ENCODE measurements around the gene LBHD1. TPM values are rescaled to one million over a fixed set of nuclear protein-coding genes. Genes with fewer than 3 reads are reported as not detected.
"Not testable (repeated sequence)": the region's sequence is repeated elsewhere in the genome, so short reads cannot be mapped to it uniquely, and the experiment has no call there.

LBHD1 gene
- total and polyA plus RNA-seq, 2 donors: 4.0 to 14.0 TPM

DNA sequence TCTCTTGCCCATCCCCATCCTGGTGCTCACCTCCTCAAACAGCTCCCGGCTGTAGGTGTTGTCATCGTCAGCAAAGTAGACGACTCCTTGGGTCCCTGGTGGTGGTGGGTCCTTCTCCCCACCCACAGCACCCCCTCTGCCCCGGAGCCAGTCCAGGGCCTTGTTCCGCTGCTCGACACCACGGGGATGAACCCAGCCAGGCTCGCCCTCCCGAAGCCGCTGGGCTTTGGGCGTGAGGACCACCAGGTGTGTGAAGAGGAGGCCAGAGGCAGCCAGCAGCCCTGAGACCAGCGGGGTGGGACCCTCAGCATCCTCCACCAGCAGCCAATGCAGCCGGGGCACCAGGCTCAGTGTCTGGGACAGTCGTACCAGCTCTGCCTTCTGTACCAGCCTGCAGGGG is 55.1 kb downstream of the LBHD1 start:
- not testable (repeated sequence) for H3K27me3 ChIP-seq (ENCODE audit: control insufficient read depth in 2 of 2, insufficient read depth in 1 of 2, low read length in 1 of 2); H3K9me3 ChIP-seq (ENCODE audit: control insufficient read depth in 2 of 2, insufficient read depth in 1 of 2, low read length in 1 of 2); H3K27ac ChIP-seq (ENCODE audit: low read depth in 1 of 2, low read length in 1 of 2); DNase-seq (ENCODE audit: low read depth in 6 of 9, low spot score in 9 of 9); H3K4me3 ChIP-seq (ENCODE audit: low read length in 2 of 2)
- Histone ChIP-seq H3K36me3 (ENCODE audit: control insufficient read depth in 2 of 2, insufficient read depth in 2 of 2, low read length in 1 of 2) (peaks cover 26 to 30% of the 10 kb centered on the region in 2 donors), H3K4me1 (ENCODE audit: control insufficient read depth in 2 of 2, insufficient read depth in 2 of 2, low read length in 2 of 2) (peaks cover 11 to 17% of the 10 kb centered on the region in 2 donors)
- 98% methylated on average over 14 of the region's 14 CpGs for WGBS

DNA sequence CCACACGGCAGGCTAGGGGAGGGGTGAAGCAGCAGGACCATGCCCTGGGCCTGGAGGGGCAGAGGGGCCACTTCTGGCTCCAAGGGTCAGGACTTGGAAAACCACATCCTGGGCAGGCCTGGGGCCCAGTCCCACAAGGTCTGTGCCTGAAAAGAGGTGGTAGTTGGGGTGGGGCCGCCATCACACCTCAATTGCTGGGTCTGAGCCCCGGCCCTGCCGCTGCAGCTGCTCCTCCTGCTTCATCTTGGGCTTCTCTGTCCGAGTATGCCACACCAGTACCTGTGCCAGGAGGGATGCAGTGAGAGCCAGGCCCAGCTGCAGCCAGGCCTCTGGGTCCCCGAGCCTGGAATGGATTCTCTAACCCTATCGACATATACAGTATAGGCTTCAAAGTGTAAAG is 56.5 kb downstream of the LBHD1 start:
- H3K4me3 ChIP-seq (ENCODE audit: low read length in 2 of 2): no peak overlapping the region
- peaks cover 4 to 20% of the 10 kb centered on the region in 2 donors for H3K4me1 ChIP-seq (ENCODE audit: control insufficient read depth in 2 of 2, insufficient read depth in 2 of 2, low read length in 2 of 2)
- H3K9me3 ChIP-seq (ENCODE audit: control insufficient read depth in 2 of 2, insufficient read depth in 1 of 2, low read length in 1 of 2): no peaks in the 10 kb centered on the region
- no peak overlapping the region for H3K27ac ChIP-seq (ENCODE audit: low read depth in 1 of 2, low read length in 1 of 2)
- WGBS: 98% methylated on average over 7 of the region's 7 CpGs
- no peak for DNase-seq (ENCODE audit: low read depth in 6 of 9, low spot score in 9 of 9)
- H3K36me3 ChIP-seq (ENCODE audit: control insufficient read depth in 2 of 2, insufficient read depth in 2 of 2, low read length in 1 of 2): peaks cover 28 to 30% of the 10 kb centered on the region in 2 donors
- no peaks in the 10 kb centered on the region for H3K27me3 ChIP-seq (ENCODE audit: control insufficient read depth in 2 of 2, insufficient read depth in 1 of 2, low read length in 1 of 2)

DNA sequence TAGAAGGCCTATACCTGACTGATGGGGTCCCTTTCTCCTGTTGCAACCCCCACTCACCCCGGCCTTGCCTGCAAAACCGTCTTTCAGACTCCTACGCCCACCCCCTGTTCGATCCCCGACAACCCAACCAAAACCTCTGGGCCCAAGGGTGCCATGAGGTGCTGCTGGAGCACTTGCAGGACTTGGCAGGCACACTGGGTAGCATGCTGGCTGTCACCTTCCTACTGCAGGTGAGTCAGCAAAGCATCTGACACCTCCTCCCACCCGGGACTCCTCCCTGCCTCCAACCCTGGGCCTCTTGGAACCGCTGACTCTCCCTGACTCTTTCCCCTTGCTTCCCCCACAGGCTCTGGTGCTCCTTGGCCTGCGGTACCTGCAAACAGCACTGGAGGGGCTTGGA is 57.8 kb downstream of the LBHD1 start:
- peaks cover 30 to 35% of the 10 kb centered on the region in 2 donors for H3K36me3 ChIP-seq (ENCODE audit: control insufficient read depth in 2 of 2, insufficient read depth in 2 of 2, low read length in 1 of 2)
- 92% methylated on average over 8 of the region's 8 CpGs for WGBS
- no peak overlapping the region for H3K4me3 ChIP-seq (ENCODE audit: low read length in 2 of 2)
- H3K27ac ChIP-seq (ENCODE audit: low read depth in 1 of 2, low read length in 1 of 2): no peak overlapping the region
- no peak for DNase-seq (ENCODE audit: low read depth in 6 of 9, low spot score in 9 of 9)
- H3K9me3 ChIP-seq (ENCODE audit: control insufficient read depth in 2 of 2, insufficient read depth in 1 of 2, low read length in 1 of 2): no peaks in the 10 kb centered on the region
- H3K27me3 ChIP-seq (ENCODE audit: control insufficient read depth in 2 of 2, insufficient read depth in 1 of 2, low read length in 1 of 2): no peaks in the 10 kb centered on the region
- H3K4me1 ChIP-seq (ENCODE audit: control insufficient read depth in 2 of 2, insufficient read depth in 2 of 2, low read length in 2 of 2): peaks cover 0 to 17% of the 10 kb centered on the region in 2 donors

DNA sequence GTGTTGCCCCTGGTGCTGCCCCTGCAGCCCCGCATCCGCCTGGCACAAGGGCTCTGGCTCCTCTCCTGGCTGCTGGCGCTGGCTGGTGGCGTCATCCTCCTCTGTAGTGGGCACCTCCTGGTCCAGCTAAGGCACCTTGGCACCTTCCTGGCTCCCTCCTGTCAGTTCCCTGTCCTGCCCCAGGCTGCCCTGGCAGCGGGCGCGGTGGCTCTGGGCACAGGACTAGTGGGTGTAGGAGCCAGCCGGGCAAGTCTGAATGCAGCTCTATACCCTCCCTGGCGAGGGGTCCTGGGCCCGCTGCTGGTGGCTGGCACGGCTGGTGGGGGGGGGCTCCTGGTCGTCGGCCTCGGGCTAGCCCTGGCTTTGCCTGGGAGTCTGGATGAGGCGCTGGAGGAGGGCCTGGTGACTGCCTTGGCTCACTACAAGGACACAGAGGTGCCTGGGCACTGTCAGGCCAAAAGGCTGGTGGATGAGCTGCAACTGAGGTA is 58.7 kb downstream of the LBHD1 start:
- H3K4me3 ChIP-seq (ENCODE audit: low read length in 2 of 2): peak overlapping the region; percentile 66 to 81
- peaks cover 0 to 17% of the 10 kb centered on the region in 2 donors for H3K4me1 ChIP-seq (ENCODE audit: control insufficient read depth in 2 of 2, insufficient read depth in 2 of 2, low read length in 2 of 2)
- no peak for DNase-seq (ENCODE audit: low read depth in 6 of 9, low spot score in 9 of 9)
- H3K36me3 ChIP-seq (ENCODE audit: control insufficient read depth in 2 of 2, insufficient read depth in 2 of 2, low read length in 1 of 2): peaks cover 31 to 36% of the 10 kb centered on the region in 2 donors
- peak overlapping the region; percentile 83 to 95 for H3K27ac ChIP-seq (ENCODE audit: low read depth in 1 of 2, low read length in 1 of 2)
- no peaks in the 10 kb centered on the region for H3K9me3 ChIP-seq (ENCODE audit: control insufficient read depth in 2 of 2, insufficient read depth in 1 of 2, low read length in 1 of 2)
- no peaks in the 10 kb centered on the region for H3K27me3 ChIP-seq (ENCODE audit: control insufficient read depth in 2 of 2, insufficient read depth in 1 of 2, low read length in 1 of 2)
- WGBS: 93% methylated on average over 15 of the region's 15 CpGs

Other genes with a start within 250 kb of the LBHD1 start
- 40.1 TPM for gene AHNAK, start 125.5 kb downstream of the LBHD1 start, total RNA-seq
- 35.8 TPM for gene AHNAK, start 125.5 kb downstream of the LBHD1 start, polyA plus RNA-seq
- gene EEF1G, start 98.4 kb downstream of the LBHD1 start, total RNA-seq: 1,700 TPM
- gene EEF1G, start 98.4 kb downstream of the LBHD1 start, polyA plus RNA-seq: 1,365 TPM
- 7.8 TPM for gene TUT1, start 80.7 kb downstream of the LBHD1 start, total RNA-seq
- 25.3 TPM for gene TUT1, start 80.7 kb downstream of the LBHD1 start, polyA plus RNA-seq
- gene MTA2, start 70.4 kb downstream of the LBHD1 start, total RNA-seq: 121 TPM
- gene MTA2, start 70.4 kb downstream of the LBHD1 start, polyA plus RNA-seq: 79.3 TPM
- 17.8 TPM for gene EML3, start 59.5 kb downstream of the LBHD1 start, total RNA-seq
- gene EML3, start 59.5 kb downstream of the LBHD1 start, polyA plus RNA-seq: 99.3 TPM
- 1.7 TPM for gene ROM1, start 59.0 kb downstream of the LBHD1 start, total RNA-seq
- 7.6 TPM for gene ROM1, start 59.0 kb downstream of the LBHD1 start, polyA plus RNA-seq
- gene B3GAT3, start 50.3 kb downstream of the LBHD1 start, total RNA-seq: 29.4 TPM
- 72.2 TPM for gene B3GAT3, start 50.3 kb downstream of the LBHD1 start, polyA plus RNA-seq
- 95.9 TPM for gene GANAB, start 25.7 kb downstream of the LBHD1 start, total RNA-seq
- gene GANAB, start 25.7 kb downstream of the LBHD1 start, polyA plus RNA-seq: 98.4 TPM
- 8.6 TPM for gene INTS5, start 19.0 kb downstream of the LBHD1 start, total RNA-seq
- 8.1 TPM for gene INTS5, start 19.0 kb downstream of the LBHD1 start, polyA plus RNA-seq
- 111 TPM for gene C11orf98, start 7.1 kb downstream of the LBHD1 start, total RNA-seq
- 152 TPM for gene C11orf98, start 7.1 kb downstream of the LBHD1 start, polyA plus RNA-seq
- 31.1 TPM for gene CSKMT, start 7.0 kb downstream of the LBHD1 start, total RNA-seq
- gene CSKMT, start 7.0 kb downstream of the LBHD1 start, polyA plus RNA-seq: 64.6 TPM
- 11.8 TPM for gene UQCC3, start 594 bp downstream of the LBHD1 start, total RNA-seq
- gene UQCC3, start 594 bp downstream of the LBHD1 start, polyA plus RNA-seq: 19.3 TPM
- 142 TPM for gene UBXN1, start 6.8 kb upstream of the LBHD1 start, total RNA-seq
- gene UBXN1, start 6.8 kb upstream of the LBHD1 start, polyA plus RNA-seq: 191 TPM
- gene LRRN4CL, start 17.3 kb upstream of the LBHD1 start, total RNA-seq: 0.80 TPM
- gene LRRN4CL, start 17.3 kb upstream of the LBHD1 start, polyA plus RNA-seq: 0.75 TPM
- gene BSCL2, start 35.2 kb upstream of the LBHD1 start, total RNA-seq: 29.3 TPM
- gene BSCL2, start 35.2 kb upstream of the LBHD1 start, polyA plus RNA-seq: 76.6 TPM
- gene GNG3, start 35.4 kb upstream of the LBHD1 start, total RNA-seq: 0.05 TPM
- gene GNG3, start 35.4 kb upstream of the LBHD1 start, polyA plus RNA-seq: 0.41 TPM
- gene HNRNPUL2, start 55.2 kb upstream of the LBHD1 start, total RNA-seq: 7.7 TPM
- 44.7 TPM for gene HNRNPUL2, start 55.2 kb upstream of the LBHD1 start, polyA plus RNA-seq
- 37.8 TPM for gene TTC9C, start 56.2 kb upstream of the LBHD1 start, total RNA-seq
- gene TTC9C, start 56.2 kb upstream of the LBHD1 start, polyA plus RNA-seq: 34.9 TPM
- 8.9 TPM for gene ZBTB3, start 81.9 kb upstream of the LBHD1 start, total RNA-seq
- gene ZBTB3, start 81.9 kb upstream of the LBHD1 start, polyA plus RNA-seq: 7.7 TPM
- 172 TPM for gene POLR2G, start 89.3 kb upstream of the LBHD1 start, total RNA-seq
- gene POLR2G, start 89.3 kb upstream of the LBHD1 start, polyA plus RNA-seq: 150 TPM
- 18.9 TPM for gene TAF6L, start 99.1 kb upstream of the LBHD1 start, total RNA-seq
- gene TAF6L, start 99.1 kb upstream of the LBHD1 start, polyA plus RNA-seq: 26.5 TPM
- gene TMEM179B, start 115.1 kb upstream of the LBHD1 start, total RNA-seq: 36.5 TPM
- gene TMEM179B, start 115.1 kb upstream of the LBHD1 start, polyA plus RNA-seq: 58.2 TPM
- 19.9 TPM for gene TMEM223, start 119.7 kb upstream of the LBHD1 start, total RNA-seq
- 18.4 TPM for gene TMEM223, start 119.7 kb upstream of the LBHD1 start, polyA plus RNA-seq
- 34.4 TPM for gene NXF1, start 133.2 kb upstream of the LBHD1 start, total RNA-seq
- gene NXF1, start 133.2 kb upstream of the LBHD1 start, polyA plus RNA-seq: 186 TPM
- gene STX5, start 159.8 kb upstream of the LBHD1 start, total RNA-seq: 30.0 TPM
- 31.2 TPM for gene STX5, start 159.8 kb upstream of the LBHD1 start, polyA plus RNA-seq
- gene TEX54, start 160.6 kb upstream of the LBHD1 start, total RNA-seq: not detected
- 1.3 TPM for gene TEX54, start 160.6 kb upstream of the LBHD1 start, polyA plus RNA-seq
- gene WDR74, start 167.3 kb upstream of the LBHD1 start, total RNA-seq: 71.2 TPM
- 57.2 TPM for gene WDR74, start 167.3 kb upstream of the LBHD1 start, polyA plus RNA-seq
- gene SLC3A2, start 208.6 kb upstream of the LBHD1 start, total RNA-seq: 69.1 TPM
- gene SLC3A2, start 208.6 kb upstream of the LBHD1 start, polyA plus RNA-seq: 96.6 TPM
- gene CHRM1, start 249.1 kb upstream of the LBHD1 start, total RNA-seq: not detected
- 0.05 TPM for gene CHRM1, start 249.1 kb upstream of the LBHD1 start, polyA plus RNA-seq

Data from thymus (tissue), 11 donors.